IPS DF 6.9 (cell line): ENCODE results near the gene CHRNB1.

Experiments
- DNase-seq: peaks from one replicate; pipeline ENCODE4 v3.0.0-alpha.2; 2013; ENCODE audit warnings: low read depth, low spot score
- H3K27ac ChIP-seq: one replicate; pipeline ENCODE4 v1.5.1; 2013; ENCODE audit warnings: low read length, control low read depth
- H3K27me3 ChIP-seq: 2 replicates; pipeline ENCODE4 v1.6.1; 2013; ENCODE audit warnings: mild to moderate bottlenecking, low read length; ENCODE audit not compliant: control insufficient read depth, insufficient read depth
- H3K36me3 ChIP-seq: 2 replicates; pipeline ENCODE4 v1.6.1; 2013; ENCODE audit warnings: low read length; ENCODE audit not compliant: control insufficient read depth, insufficient read depth
- H3K4me1 ChIP-seq: 2 replicates; pipeline ENCODE4 v1.6.1; 2013; ENCODE audit warnings: low read length; ENCODE audit not compliant: control insufficient read depth, insufficient read depth
- H3K4me3 ChIP-seq: 2 replicates; pipeline ENCODE4 v1.5.1; 2013; ENCODE audit warnings: mild to moderate bottlenecking, low read length
- H3K9me3 ChIP-seq: 2 replicates; pipeline ENCODE4 v1.6.1; 2013; ENCODE audit warnings: low read length, inconsistent platforms; ENCODE audit not compliant: control insufficient read depth, insufficient read depth
- WGBS: extraction: QIAGEN DNeasy Blood & Tissue Kit; methylation state at CpG from one replicate; pipeline ENCODE4 v1.1.7; 2013; ENCODE audit warnings: mixed read lengths, missing lambda C conversion rate; ENCODE audit not compliant: insufficient read length, insufficient coverage; 5-methylcytosine and 5-hydroxymethylcytosine counted together

The CHRNB1 gene

GRCh38 chr17:7437950-7438614 is 6.8 kb upstream of the CHRNB1 start:
- DNase-seq, result no peak
- no CpG with 5 or more reads among the region's 48 CpGs for WGBS
- peak overlapping the region; percentile 65; the same call in 1 of the 2 replicates for H3K4me3 ChIP-seq
- no peaks in the 10 kb centered on the region; the same call in 1 of the 2 replicates for H3K27me3 ChIP-seq
- H3K36me3 ChIP-seq, result no peaks in the 10 kb centered on the region
- no peak overlapping the region for H3K27ac ChIP-seq
- no peaks in the 10 kb centered on the region for H3K4me1 ChIP-seq
- no peaks in the 10 kb centered on the region for H3K9me3 ChIP-seq

GRCh38 chr17:7438656-7439460 is 6.0 kb upstream of the CHRNB1 start:
- Histone ChIP-seq H3K4me3 (peak overlapping the region; percentile 65; the same call in 1 of the 2 replicates), H3K27ac (no peak overlapping the region), H3K27me3 (no peaks in the 10 kb centered on the region; the same call in 1 of the 2 replicates), H3K9me3 (no peaks in the 10 kb centered on the region), H3K4me1 (no peaks in the 10 kb centered on the region), H3K36me3 (no peaks in the 10 kb centered on the region)
- DNase-seq, result no peak
- WGBS, result no CpG with 5 or more reads among the region's 11 CpGs

GRCh38 chr17:7439462-7440112 is 5.3 kb upstream of the CHRNB1 start, which contains the start of gene FGF11:
FGF11 (plus strand) TSS chr17:7439512; CDS start chr17:7439621, 109 bp downstream.
- no peaks in the 10 kb centered on the region; the same call in 1 of the 2 replicates for H3K27me3 ChIP-seq
- no peak within 1 kb of the TSS for H3K27ac ChIP-seq
- 0 out of 2 replicates have a peak, but pooled peaks cover 2% of the 10 kb centered on the region for H3K4me1 ChIP-seq
- no peaks in the 10 kb centered on the region for H3K36me3 ChIP-seq
- no peaks in the 10 kb centered on the region for H3K9me3 ChIP-seq
- WGBS, result no CpG with 5 or more reads among the region's 50 CpGs
- DNase-seq, result no peak
- peak within 1 kb of the TSS; percentile 65; the same call in 1 of the 2 replicates for H3K4me3 ChIP-seq

GRCh38 chr17:7440113-7440833 is 4.6 kb upstream of the CHRNB1 start:
- Histone ChIP-seq H3K36me3 (no peaks in the 10 kb centered on the region), H3K27me3 (no peaks in the 10 kb centered on the region; the same call in 1 of the 2 replicates), H3K27ac (no peak overlapping the region), H3K4me3 (peak overlapping the region; percentile 57; the same call in 1 of the 2 replicates), H3K4me1 (0 out of 2 replicates have a peak, but pooled peaks cover 3% of the 10 kb centered on the region), H3K9me3 (no peaks in the 10 kb centered on the region)
- no peak for DNase-seq
- WGBS, result no CpG with 5 or more reads among the region's 46 CpGs

GRCh38 chr17:7440834-7441195 is 4.0 kb upstream of the CHRNB1 start:
- Histone ChIP-seq H3K27ac (no peak overlapping the region), H3K36me3 (no peaks in the 10 kb centered on the region), H3K4me1 (0 out of 2 replicates have a peak, but pooled peaks cover 3% of the 10 kb centered on the region), H3K27me3 (no peaks in the 10 kb centered on the region; the same call in 1 of the 2 replicates), H3K9me3 (no peaks in the 10 kb centered on the region), H3K4me3 (peak overlapping the region; percentile 57; the same call in 1 of the 2 replicates)
- WGBS, result no CpG with 5 or more reads among the region's 12 CpGs
- DNase-seq, result no peak

- no peak overlapping the region for H3K27ac ChIP-seq
- H3K36me3 ChIP-seq, result no peaks in the 10 kb centered on the region
- H3K27me3 ChIP-seq, result no peaks in the 10 kb centered on the region; the same call in 1 of the 2 replicates
- H3K4me1 ChIP-seq, result 0 out of 2 replicates have a peak, but pooled peaks cover 3% of the 10 kb centered on the region
- H3K4me3 ChIP-seq, result no peak overlapping the region
- no peak for DNase-seq
- H3K9me3 ChIP-seq, result no peaks in the 10 kb centered on the region
- no CpG with 5 or more reads among the region's 7 CpGs for WGBS
These were observed 3.6 kb upstream of the CHRNB1 start for GRCh38 chr17:7441266-7441665.

- Histone ChIP-seq H3K4me3 (no peak overlapping the region), H3K4me1 (peaks cover 5% of the 10 kb centered on the region; the same call in 1 of the 2 replicates), H3K9me3 (no peaks in the 10 kb centered on the region), H3K36me3 (no peaks in the 10 kb centered on the region), H3K27ac (no peak overlapping the region), H3K27me3 (no peaks in the 10 kb centered on the region; the same call in 1 of the 2 replicates)
- WGBS, result no CpG with 5 or more reads among the region's 2 CpGs
- DNase-seq, result no peak
These were observed 2.7 kb upstream of the CHRNB1 start for GRCh38 chr17:7442142-7442541.

GRCh38 chr17:7443499-7444485 is 1.1 kb upstream of the CHRNB1 start:
- no peak overlapping the region for H3K4me3 ChIP-seq
- no peak for DNase-seq
- H3K27me3 ChIP-seq, result no peaks in the 10 kb centered on the region
- peaks cover 5% of the 10 kb centered on the region; the same call in 1 of the 2 replicates for H3K4me1 ChIP-seq
- no CpG with 5 or more reads among the region's 7 CpGs for WGBS
- no peaks in the 10 kb centered on the region for H3K36me3 ChIP-seq
- H3K9me3 ChIP-seq, result no peaks in the 10 kb centered on the region
- no peak overlapping the region for H3K27ac ChIP-seq

GRCh38 chr17:7445619-7445968 is 733 bp downstream of the CHRNB1 start:
- Histone ChIP-seq H3K4me1 (peaks cover 5% of the 10 kb centered on the region; the same call in 1 of the 2 replicates), H3K4me3 (peak overlapping the region; percentile 72; the same call in 1 of the 2 replicates), H3K27ac (no peak overlapping the region), H3K27me3 (no peaks in the 10 kb centered on the region), H3K36me3 (no peaks in the 10 kb centered on the region), H3K9me3 (no peaks in the 10 kb centered on the region)
- DNase-seq, result no peak
- no CpG with 5 or more reads among the region's 16 CpGs for WGBS
